ENCODE measurements around the gene CYP2W1. TPM values are rescaled to one million over a fixed set of nuclear protein-coding genes. Genes with fewer than 3 reads are reported as not detected.

CYP2W1 gene
- total and polyA plus RNA-seq, 2 donors (not counting 3 experiments of a cell fraction or from before 2014, with no cell fraction given) = not detected

GRCh38 chr7:1021366-1021765 is 38.4 kb downstream of the CYP2W1 start:
- Histone ChIP-seq H3K9me1 (replicated peaks; ENCODE audit: control insufficient read depth, extremely low read depth, insufficient read depth, low read length) (no peaks in the 10 kb centered on the region), H3K27me3 (ENCODE audit: control insufficient read depth in 2 of 2, insufficient read depth in 2 of 2, low read length in 2 of 2) (no peaks in the 10 kb centered on the region), H2AFZ (ENCODE audit: low read depth, low read length) (no peak overlapping the region), H3K27ac (ENCODE audit: insufficient read depth, low read depth, low read length) (no peak overlapping the region), H3K79me2 (ENCODE audit: control insufficient read depth, insufficient read depth, low read length) (peaks cover 16% of the 10 kb centered on the region), H3K4me3 (replicated peaks in 1 of 3; ENCODE audit: insufficient read depth in 1 of 3, low read depth in 1 of 3, low read length in 3 of 3) (no peak overlapping the region), H3K36me3 (ENCODE audit: control insufficient read depth in 2 of 2, extremely low read depth in 1 of 2, insufficient read depth in 2 of 2, low read length in 2 of 2) (peaks cover 0 to 7% of the 10 kb centered on the region in 2 experiments), H4K20me1 (replicated peaks; ENCODE audit: control insufficient read depth, extremely low read depth, insufficient read depth, low read length) (no peaks in the 10 kb centered on the region), H3K4me2 (ENCODE audit: insufficient read depth, low read length) (no peak overlapping the region), H3K9ac (replicated peaks; ENCODE audit: extremely low read depth, insufficient read depth, low read length) (no peak overlapping the region), H3K4me1 (ENCODE audit: control insufficient read depth, extremely low read depth, insufficient read depth, low read length) (no peaks in the 10 kb centered on the region), H3K9me3 (replicated peaks; ENCODE audit: control insufficient read depth, insufficient read depth, low read length) (no peaks in the 10 kb centered on the region)
- POLR2A ChIA-PET = no interaction called here
- DNase-seq (ENCODE audit: low read depth, low spot score) (no peak), FAIRE-seq (no peak)
- BruUV-seq (replicated peaks) = no TSS peak
- intact Hi-C loops (cut with micrococcal nuclease) (no loop called here), dilution Hi-C loops (cut with MboI; ENCODE audit: extremely low pct_ligation_motif_present, low sequenced_read_pairs) (no loop called here)
- no peak for TF ChIP-seq POLR2AphosphoS5 (IDR thresholded peaks at IDR 0.05; ENCODE audit: insufficient read depth, low read depth, low read length)
- CTCF ChIA-PET = interaction anchor here (2.0 to 5.5 kb wide), 2 partner anchors 28 to 44 kb away, joined by 8 to 46 read pairs; no protein-coding TSS in a partner anchor

- Histone ChIP-seq H3K79me2 (ENCODE audit: control insufficient read depth, insufficient read depth, low read length) (peaks cover 21% of the 10 kb centered on the region), H2AFZ (ENCODE audit: low read depth, low read length) (no peak overlapping the region), H3K9me3 (replicated peaks; ENCODE audit: control insufficient read depth, insufficient read depth, low read length) (no peaks in the 10 kb centered on the region), H3K27ac (ENCODE audit: insufficient read depth, low read depth, low read length) (no peak overlapping the region), H3K9me1 (replicated peaks; ENCODE audit: control insufficient read depth, extremely low read depth, insufficient read depth, low read length) (no peaks in the 10 kb centered on the region), H3K4me1 (ENCODE audit: control insufficient read depth, extremely low read depth, insufficient read depth, low read length) (peaks cover under 1% of the 10 kb centered on the region), H3K9ac (replicated peaks; ENCODE audit: extremely low read depth, insufficient read depth, low read length) (no peak overlapping the region), H3K4me3 (replicated peaks in 1 of 3; ENCODE audit: insufficient read depth in 1 of 3, low read depth in 1 of 3, low read length in 3 of 3) (no peak overlapping the region), H3K36me3 (ENCODE audit: control insufficient read depth in 2 of 2, extremely low read depth in 1 of 2, insufficient read depth in 2 of 2, low read length in 2 of 2) (peaks cover 0 to 7% of the 10 kb centered on the region in 2 experiments), H4K20me1 (replicated peaks; ENCODE audit: control insufficient read depth, extremely low read depth, insufficient read depth, low read length) (no peaks in the 10 kb centered on the region), H3K27me3 (ENCODE audit: control insufficient read depth in 2 of 2, insufficient read depth in 2 of 2, low read length in 2 of 2) (no peaks in the 10 kb centered on the region), H3K4me2 (ENCODE audit: insufficient read depth, low read length) (no peak overlapping the region)
- dilution Hi-C loops (cut with MboI; ENCODE audit: extremely low pct_ligation_motif_present, low sequenced_read_pairs) = no loop called here
- DNase-seq (ENCODE audit: low read depth, low spot score) (no peak), FAIRE-seq (no peak)
- TF ChIP-seq GATA2 (IDR thresholded peaks at IDR 0.05; ENCODE audit: insufficient read depth, insufficient read length, low read depth, low read length) (no peak), POLR2AphosphoS5 (IDR thresholded peaks at IDR 0.05; ENCODE audit: insufficient read depth, low read depth, low read length) (no peak), POLR2A (IDR thresholded peaks at IDR 0.05; ENCODE audit: low read depth, low read length) (no peak), MAX (IDR thresholded peaks at IDR 0.05; ENCODE audit: insufficient read depth, insufficient read length) (no peak), EZH2 (IDR thresholded peaks at IDR 0.05; ENCODE audit: borderline replicate concordance, low read depth, low read length, severe bottlenecking) (no peak), FOS (IDR thresholded peaks at IDR 0.05; ENCODE audit: borderline replicate concordance, insufficient read depth, low read length) (no peak)
- intact Hi-C loops (cut with micrococcal nuclease) = no loop called here
- no TSS peak for BruUV-seq (replicated peaks)
- POLR2A ChIA-PET = no interaction called here
- CTCF ChIA-PET = interaction anchor here (2.0 to 5.5 kb wide), 2 partner anchors 29 to 44 kb away, joined by 8 to 46 read pairs; no protein-coding TSS in a partner anchor
Measured at GRCh38 chr7:1021931-1022330, 39.0 kb downstream of the CYP2W1 start.

Data from endothelial cell of umbilical vein (primary cell).